Cardiac muscle cell (in vitro differentiated cells and primary cell): ENCODE results near the gene DTX4. TPM values are rescaled to one million over a fixed set of nuclear protein-coding genes. Genes with fewer than 3 reads are reported as not detected.

Experiments
- DNase-seq, 2 donors: peaks; one replicate each; pipeline versions ENCODE4 v3.0.0 to v3.0.0-alpha.2; 2010 to 2017; ENCODE audit warnings: low read depth in 1 of 2, low spot score in 1 of 2
- H3K27ac ChIP-seq: fragments of 200-600 bp; sonication (generic); 2 replicates; pipeline ENCODE4 v1.5.1; 2016
- H3K27me3 ChIP-seq: fragments of 200-600 bp; sonication (generic); 2 replicates; pipeline ENCODE4 v1.6.0; 2016; ENCODE audit warnings: control low read depth
- H3K36me3 ChIP-seq: fragments of 200-600 bp; sonication (generic); 2 replicates; pipeline ENCODE4 v1.5.1; 2016; ENCODE audit warnings: control low read depth
- H3K4me1 ChIP-seq: fragments of 200-600 bp; sonication (generic); 2 replicates; pipeline ENCODE4 v1.8.1; 2017; ENCODE audit warnings: low read depth, mild to moderate bottlenecking, mixed run types
- H3K4me3 ChIP-seq: fragments of 200-600 bp; sonication (generic); 2 replicates; pipeline ENCODE4 v1.5.1; 2016; ENCODE audit warnings: mild to moderate bottlenecking
- H3K9me3 ChIP-seq: fragments of 200-600 bp; sonication (generic); 2 replicates; pipeline ENCODE4 v1.5.1; 2017; ENCODE audit warnings: low read depth, mild to moderate bottlenecking, control low read depth
- polyA plus RNA-seq: library from polyadenylated mRNA; unstranded; fragments of >200 nt; fragmentation: Nextera tagmentation; extraction: Ambion mirVana; gene quantifications from 2 replicates; pipeline ENCODE4 v1.2.1, GENCODE V29; 2016
- total RNA-seq: library from RNA; depleted of rRNA; stranded (reverse); fragments of >200 nt; gene quantifications from 2 replicates; pipeline ENCODE4 v1.2.3, GENCODE V29; 2016
- TF ChIP-seq, protein P1 (sequence below): IDR thresholded peaks from 2 replicates; pipeline ENCODE4 v1.5.1; 2012; ENCODE audit warnings: low read depth, mild to moderate bottlenecking, low read length

Gene DTX4
- total and polyA plus RNA-seq, 2 experiments from 2014 or later, result 1.1 to 3.1 TPM

DNA sequence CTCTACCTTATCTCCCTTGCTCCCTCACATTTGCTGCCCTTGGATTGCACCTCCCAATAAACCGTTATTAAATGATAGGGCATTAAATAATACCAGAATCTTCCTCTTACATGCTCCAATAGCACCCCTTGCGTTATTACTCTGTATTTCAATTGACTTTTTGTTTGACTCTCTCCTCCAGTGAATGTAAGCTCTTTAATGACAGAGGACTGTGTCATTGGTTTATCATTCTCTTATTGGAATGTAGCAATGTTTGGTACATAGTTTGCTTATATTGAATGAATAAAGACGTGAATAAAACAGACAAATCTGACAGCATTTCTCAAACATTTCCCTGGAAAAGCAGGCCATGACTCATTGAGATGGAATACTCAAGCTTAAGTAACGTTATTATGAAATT lies 49.5 kb downstream of the DTX4 start:
- Histone ChIP-seq H3K4me1 (no peaks in the 10 kb centered on the region), H3K9me3 (no peaks in the 10 kb centered on the region), H3K4me3 (no peak overlapping the region), H3K27ac (no peak overlapping the region), H3K36me3 (no peaks in the 10 kb centered on the region), H3K27me3 (no peaks in the 10 kb centered on the region)
- DNase-seq, result peak in 1 of 2 donors; percentile 72
- TF ChIP-seq, protein P1, sequence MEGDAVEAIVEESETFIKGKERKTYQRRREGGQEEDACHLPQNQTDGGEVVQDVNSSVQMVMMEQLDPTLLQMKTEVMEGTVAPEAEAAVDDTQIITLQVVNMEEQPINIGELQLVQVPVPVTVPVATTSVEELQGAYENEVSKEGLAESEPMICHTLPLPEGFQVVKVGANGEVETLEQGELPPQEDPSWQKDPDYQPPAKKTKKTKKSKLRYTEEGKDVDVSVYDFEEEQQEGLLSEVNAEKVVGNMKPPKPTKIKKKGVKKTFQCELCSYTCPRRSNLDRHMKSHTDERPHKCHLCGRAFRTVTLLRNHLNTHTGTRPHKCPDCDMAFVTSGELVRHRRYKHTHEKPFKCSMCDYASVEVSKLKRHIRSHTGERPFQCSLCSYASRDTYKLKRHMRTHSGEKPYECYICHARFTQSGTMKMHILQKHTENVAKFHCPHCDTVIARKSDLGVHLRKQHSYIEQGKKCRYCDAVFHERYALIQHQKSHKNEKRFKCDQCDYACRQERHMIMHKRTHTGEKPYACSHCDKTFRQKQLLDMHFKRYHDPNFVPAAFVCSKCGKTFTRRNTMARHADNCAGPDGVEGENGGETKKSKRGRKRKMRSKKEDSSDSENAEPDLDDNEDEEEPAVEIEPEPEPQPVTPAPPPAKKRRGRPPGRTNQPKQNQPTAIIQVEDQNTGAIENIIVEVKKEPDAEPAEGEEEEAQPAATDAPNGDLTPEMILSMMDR, result peak; percentile 33

DNA sequence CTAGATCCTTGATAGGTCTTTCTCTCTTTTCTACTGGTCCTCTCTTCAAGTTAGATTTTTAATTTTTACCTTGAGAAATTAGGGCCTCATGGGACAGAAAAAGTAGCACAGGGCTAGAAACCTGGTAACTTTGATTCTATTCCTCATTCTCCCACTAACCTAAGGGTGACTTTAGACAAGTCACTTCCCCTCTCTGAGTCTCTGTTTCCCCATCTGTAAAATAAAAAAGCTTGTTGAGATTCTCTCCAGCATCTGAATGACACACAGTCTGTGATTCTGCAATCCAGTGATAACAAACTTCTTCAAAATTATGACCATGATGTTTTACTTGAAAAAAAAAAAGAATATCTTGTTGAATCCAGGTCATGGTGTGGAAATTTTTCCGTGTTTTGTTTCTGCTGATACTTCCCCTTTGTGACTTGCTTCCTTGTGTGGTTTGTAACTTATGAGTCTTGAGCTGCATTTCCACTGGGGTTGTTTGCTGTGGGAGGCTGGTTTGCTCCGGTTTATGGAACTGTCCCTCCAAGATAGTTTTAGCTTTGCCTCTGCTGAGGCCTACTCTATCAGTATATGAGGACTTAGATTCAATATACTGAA lies 50.6 kb downstream of the DTX4 start:
- H3K9me3 ChIP-seq, result no peaks in the 10 kb centered on the region
- no peak overlapping the region for H3K4me3 ChIP-seq
- H3K36me3 ChIP-seq, result no peaks in the 10 kb centered on the region
- H3K27me3 ChIP-seq, result no peaks in the 10 kb centered on the region
- DNase-seq, result no peak
- TF ChIP-seq, protein P1, result no peak
- no peak overlapping the region for H3K27ac ChIP-seq
- H3K4me1 ChIP-seq, result no peaks in the 10 kb centered on the region

DNA sequence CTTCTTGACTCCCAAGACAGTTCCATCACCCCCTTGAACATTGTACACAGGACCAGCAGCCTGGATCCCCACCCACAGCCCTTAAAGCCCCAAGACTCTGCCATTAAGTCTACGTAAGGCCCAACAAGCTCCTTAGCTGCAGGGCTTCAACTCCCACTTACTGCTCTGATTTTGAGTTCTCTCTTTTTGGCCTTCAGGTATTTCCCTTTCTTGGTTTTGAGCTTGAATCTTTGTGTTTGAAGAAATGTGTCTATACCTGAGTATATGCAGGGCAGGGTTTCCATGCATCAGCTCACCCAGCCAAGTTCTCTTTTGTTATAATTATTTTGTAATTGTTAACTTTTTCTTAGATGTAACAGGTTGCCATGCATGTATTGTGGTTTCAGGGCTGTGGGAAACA lies 51.2 kb downstream of the DTX4 start:
- Histone ChIP-seq H3K4me1 (no peaks in the 10 kb centered on the region), H3K4me3 (no peak overlapping the region), H3K27ac (no peak overlapping the region), H3K36me3 (no peaks in the 10 kb centered on the region), H3K27me3 (no peaks in the 10 kb centered on the region), H3K9me3 (no peaks in the 10 kb centered on the region)
- no peak for DNase-seq
- TF ChIP-seq, protein P1, result no peak

DNA sequence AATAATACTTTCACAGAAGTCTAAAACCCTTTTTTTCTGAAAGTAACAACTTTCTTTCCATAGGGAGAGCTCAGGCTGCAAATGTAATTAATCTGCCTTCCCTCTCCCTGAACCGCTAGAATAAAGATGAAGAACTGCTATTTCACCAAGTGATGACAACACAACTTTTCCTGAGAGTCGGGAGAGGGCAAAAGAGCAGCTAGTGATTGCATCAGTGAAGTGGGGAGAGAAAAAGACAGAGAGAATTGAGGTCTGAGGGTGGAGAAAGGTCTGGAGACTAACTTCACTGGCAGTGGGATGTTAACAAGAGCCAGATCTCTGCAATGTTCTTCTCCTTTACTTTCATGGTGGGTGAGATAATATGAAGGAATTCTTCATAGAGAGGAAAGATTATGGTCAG lies 51.7 kb downstream of the DTX4 start:
- Histone ChIP-seq H3K4me3 (no peak overlapping the region), H3K4me1 (no peaks in the 10 kb centered on the region), H3K27ac (no peak overlapping the region), H3K27me3 (no peaks in the 10 kb centered on the region), H3K36me3 (no peaks in the 10 kb centered on the region), H3K9me3 (no peaks in the 10 kb centered on the region)
- DNase-seq, result peak in 1 of 2 donors; percentile 47
- TF ChIP-seq, protein P1, result no peak

DNA sequence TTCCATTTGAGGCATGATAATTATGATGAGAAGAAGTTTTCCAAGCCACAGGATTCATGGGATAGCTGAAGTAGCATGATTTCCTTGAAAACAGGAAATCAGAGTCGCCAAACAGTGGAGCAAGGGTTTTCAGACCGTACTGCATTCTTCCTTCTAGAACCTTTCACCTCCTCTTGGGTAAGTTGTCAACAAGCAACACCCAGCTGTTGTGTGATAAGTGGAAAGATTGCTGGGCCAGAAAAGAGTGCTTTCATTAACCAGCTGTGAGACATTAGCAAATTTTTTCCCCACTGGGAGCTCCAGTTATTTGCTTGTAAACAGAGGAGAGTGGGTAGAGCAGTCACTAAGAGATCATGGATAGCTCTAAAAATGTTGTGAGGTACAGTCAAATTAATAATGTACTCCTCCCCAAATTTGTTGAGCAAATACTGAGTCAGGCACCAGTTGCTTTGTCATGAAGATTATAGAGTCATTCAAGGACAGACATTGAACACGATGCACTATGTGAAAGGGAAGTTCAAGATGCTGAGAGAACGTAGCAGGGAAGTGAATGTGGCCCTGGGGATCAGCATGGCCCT lies 52.5 kb downstream of the DTX4 start:
- Histone ChIP-seq H3K36me3 (no peaks in the 10 kb centered on the region), H3K27me3 (no peaks in the 10 kb centered on the region), H3K9me3 (no peaks in the 10 kb centered on the region), H3K27ac (no peak overlapping the region), H3K4me3 (no peak overlapping the region), H3K4me1 (no peaks in the 10 kb centered on the region)
- DNase-seq, result peak in 1 of 2 donors; percentile 90
- TF ChIP-seq, protein P1, result no peak
